Stimulated activated CD4-positive, alpha-beta T cell treated with anti-CD3 and anti-CD28 coated beads, Interleukin-12 subunit alpha, Interleukin-12 subunit beta, amount 100 ng/mL, for 48 hours (primary cell): ENCODE data around the gene MEI1.
A peak's percentile ranks its signal among the peaks of the same experiment; 100 is the strongest.

Experiments
- DNase-seq, 3 donors: peaks; one replicate each; pipeline ENCODE4 v3.0.0-alpha.2; 2020; ENCODE audit warnings: low read depth in 2 of 3, low spot score in 1 of 3

MEI1 gene

DNA sequence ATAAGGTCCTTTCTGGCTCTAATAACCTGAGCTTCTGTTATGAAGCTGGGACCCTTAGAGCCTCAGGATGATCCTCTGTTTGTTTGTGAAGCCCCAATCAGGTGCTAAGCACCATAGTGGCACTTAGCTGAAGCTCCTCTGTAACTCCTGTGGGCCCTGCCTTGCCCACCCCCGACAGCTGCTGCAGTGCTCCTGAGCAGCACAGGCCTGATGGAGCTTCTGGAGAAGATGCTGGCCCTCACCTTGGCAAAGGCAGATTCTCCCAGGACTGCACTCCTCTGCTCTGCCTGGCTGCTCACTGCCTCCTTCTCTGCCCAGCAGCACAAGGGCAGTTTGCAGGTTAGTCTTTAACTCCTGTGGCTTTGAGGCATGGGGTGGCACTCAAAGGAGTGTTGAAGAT is 82.2 kb downstream of the MEI1 start:
- DNase-seq: no peak

DNA sequence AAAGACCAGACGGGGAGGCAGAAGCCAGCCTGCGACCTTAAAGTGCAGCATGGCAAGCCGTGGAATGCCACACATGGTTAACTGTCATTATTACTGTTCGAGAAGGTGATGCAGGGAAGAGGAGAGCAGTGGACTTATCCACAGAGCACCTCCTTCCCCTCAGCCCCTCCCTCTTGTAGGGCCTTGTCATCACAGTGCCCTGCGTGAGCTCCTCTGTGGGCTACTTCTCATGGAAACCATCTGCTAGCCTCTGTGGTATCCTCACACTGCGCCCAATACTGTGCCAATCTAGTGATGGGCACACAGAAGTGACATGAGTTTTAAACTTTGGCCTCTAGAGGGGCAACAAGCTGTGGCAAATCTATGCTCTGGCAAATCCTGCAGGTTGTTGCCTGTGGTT is 83.0 kb downstream of the MEI1 start:
- no peak for DNase-seq

DNA sequence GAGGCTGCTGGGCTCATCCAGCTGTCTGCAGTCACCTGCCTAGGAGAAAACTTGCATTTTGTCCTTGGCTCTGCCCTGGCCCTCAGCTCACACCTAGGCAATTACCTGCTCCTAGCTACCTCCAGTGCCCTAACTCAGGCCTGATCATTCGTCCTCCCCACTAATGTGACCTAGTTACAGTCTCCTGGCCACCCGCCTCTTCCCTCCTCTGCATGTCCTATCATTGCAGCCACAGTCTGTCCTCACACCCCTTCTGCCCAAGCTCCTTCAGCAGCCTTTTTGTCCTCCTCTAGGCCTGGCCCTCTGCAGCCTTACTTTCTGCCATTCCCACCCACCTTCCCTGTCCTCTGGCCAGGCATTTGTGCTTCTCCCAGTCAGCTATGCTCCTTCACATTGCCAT is 83.4 kb downstream of the MEI1 start:
- no peak for DNase-seq

DNA sequence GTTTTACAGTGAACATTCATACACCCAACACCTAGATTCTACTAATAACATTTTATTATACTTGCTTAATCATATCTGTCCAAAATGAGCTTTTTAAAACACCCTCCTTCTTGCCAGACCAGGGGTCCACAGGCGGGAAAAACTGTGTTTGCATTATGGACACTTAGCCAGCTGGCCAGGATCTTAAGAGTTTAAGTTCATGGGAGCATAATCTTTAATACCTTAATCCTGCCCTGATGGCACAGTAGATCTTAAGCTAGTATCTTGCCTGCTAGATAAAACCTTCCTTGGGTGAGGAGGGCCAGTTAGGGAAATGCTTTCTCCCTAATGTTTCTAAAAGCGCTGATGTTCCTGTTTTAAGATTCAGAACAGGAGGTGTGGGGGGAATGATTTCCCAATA is 88.0 kb downstream of the MEI1 start:
- DNase-seq: no peak

DNA sequence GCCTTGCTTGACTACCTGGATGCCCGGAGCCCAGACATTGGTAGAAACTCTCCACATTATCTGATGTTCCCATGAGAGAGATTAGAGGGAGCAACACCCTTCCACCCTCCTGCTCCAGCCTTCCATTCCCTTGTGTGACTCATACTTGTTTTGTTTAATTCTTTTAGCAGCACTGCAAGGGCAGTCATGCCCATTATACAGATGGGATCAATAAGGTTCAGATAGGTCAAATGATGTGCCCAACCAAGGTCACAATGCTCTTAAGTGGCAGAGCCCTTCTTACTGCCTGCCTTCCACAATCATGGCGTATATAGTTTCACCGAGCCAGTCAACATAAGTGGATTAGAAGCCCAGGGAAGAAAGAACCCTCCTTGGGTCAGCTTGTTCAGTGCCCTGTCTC is 94.6 kb downstream of the MEI1 start:
- no peak for DNase-seq

DNA sequence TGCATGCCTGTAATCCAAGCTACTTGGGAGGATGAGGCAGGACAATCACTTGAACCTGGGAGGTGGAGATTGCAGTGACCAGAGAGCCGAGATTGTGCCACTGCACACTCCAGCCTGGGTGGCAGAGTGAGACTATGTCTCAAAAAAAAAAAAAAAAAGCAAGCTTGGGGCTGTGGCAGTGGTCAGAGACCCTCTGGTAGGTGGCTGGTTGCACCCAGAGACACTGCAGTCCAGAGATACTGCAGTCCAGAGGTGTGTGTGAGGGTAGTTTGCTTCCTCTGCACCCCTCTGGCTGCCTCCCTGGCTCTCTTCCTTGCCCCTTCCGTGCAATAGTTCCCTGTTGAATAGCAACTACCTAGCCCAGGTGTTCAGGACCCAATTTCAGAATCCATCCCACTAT is 99.4 kb downstream of the MEI1 start:
- no peak for DNase-seq

DNA sequence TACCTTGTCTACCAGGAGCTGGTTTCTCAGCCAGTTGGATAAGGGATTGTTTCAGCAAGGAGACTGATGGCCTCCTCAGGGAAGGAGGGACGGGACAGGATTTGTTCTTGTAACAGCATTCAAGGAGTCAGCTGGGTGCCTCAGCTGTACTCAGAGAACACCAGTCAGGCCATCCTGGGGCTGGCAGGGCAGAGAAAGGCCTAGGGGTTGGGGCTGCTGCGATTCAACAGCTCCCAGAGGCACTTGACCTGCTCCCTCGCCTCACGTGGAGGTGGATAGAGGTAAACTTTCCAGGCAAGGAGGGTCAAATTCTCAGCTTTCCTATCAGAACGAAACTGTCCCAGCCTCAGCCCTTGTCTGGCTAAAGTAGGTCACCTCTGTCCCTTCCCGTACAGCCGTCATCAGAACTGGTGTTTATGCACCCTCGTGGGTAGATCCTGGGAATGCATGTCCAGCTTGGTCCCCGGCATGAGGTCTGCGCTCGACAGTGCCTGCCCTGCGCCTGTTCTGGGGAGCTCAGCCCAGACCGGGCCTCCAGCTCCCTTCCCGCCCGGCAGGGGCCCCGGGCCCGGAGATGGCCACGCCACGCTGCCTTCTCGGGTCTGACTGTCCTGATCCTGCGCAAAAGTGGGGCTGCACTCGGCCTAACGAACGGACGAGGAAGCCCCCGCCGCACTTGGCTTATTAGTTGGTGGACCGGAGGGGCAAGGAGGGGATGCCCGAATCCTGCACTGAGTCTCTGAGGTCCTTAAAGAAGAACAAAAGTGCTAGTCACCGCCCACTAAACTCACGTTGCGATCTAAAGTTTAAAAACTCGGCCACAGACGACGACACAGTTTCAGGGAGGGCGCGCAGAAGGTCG is 100.4 kb downstream of the MEI1 start:
- peak in 1 of 3 donors; percentile 26 for DNase-seq

- DNase-seq: peak; percentile 81 to 92 (median 82)
These were observed 101.2 kb downstream of the MEI1 start, which contains the start of gene CCDC134 for GRCh38 chr22:41800348-41801146. Gene CCDC134 (plus strand): TSS chr22:41800679. CDS start chr22:41808891, 8,212 bp downstream.

- no peak for DNase-seq
These were observed 102.0 kb downstream of the MEI1 start for GRCh38 chr22:41801147-41801819.

GRCh38 chr22:41801886-41802285 is 102.6 kb downstream of the MEI1 start:
- no peak for DNase-seq

GRCh38 chr22:41805639-41806038 is 106.3 kb downstream of the MEI1 start:
- DNase-seq: no peak

DNA sequence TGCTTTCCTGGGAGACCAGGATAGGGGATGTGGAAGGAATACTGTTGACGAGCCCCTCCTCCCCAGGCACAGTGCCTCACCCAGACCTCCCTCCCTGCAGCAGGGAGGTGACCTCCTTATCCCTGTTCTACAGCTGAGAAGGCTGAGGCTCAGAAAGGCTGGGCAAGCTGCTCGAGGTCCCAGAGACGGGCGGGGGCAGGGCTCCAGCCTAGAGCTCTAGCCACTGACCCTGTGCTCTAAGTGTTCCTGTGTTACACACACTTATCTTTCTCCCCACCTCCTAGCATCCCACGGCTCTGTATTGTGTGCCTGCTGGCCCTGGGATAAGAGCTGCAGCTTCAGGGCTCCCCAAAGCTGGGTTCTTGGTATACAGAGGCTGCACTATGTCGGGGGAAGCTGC is 109.1 kb downstream of the MEI1 start:
- DNase-seq: no peak

- DNase-seq: no peak
These were observed 110.7 kb downstream of the MEI1 start for GRCh38 chr22:41810022-41810421.

DNA sequence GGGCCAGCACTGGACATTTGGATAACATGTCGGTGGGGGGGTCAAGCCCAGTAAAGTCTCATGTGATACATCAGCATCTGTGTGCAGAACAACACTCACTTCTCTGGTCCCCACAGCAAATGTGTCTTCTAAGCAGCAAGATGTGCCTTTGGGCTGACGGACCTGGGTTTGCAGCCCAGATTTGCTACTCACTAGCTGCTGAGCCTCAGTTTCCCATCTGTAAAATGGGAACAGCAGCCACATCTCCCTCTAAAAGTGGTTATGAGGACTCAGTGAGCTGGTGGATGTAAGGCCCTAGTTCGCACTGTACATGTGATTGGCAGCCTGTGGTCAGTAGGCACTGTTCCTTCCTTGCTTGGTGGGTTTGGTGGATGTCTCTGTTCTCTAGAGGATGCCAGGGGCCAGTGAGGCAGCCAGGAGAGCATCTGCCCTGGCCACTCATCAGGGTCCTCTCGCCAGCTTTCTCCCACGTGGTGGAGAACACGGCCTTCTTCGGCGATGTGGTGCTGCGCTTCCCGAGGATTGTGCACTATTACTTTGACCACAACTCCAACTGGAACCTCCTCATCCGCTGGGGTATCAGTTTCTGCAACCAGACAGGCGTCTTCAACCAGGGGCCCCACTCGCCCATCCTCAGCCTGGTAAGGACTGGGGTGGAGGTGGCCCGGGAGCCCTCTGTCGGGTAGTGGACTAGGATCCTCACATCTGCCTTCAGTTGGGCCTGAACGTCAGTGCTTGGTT is 113.7 kb downstream of the MEI1 start:
- DNase-seq: no peak

GRCh38 chr22:41813726-41814410 is 114.6 kb downstream of the MEI1 start:
- DNase-seq: no peak

- no peak for DNase-seq
These were observed 116.4 kb downstream of the MEI1 start for GRCh38 chr22:41815716-41816115.

- no peak for DNase-seq
These were observed 116.9 kb downstream of the MEI1 start for GRCh38 chr22:41816241-41816640.

DNA sequence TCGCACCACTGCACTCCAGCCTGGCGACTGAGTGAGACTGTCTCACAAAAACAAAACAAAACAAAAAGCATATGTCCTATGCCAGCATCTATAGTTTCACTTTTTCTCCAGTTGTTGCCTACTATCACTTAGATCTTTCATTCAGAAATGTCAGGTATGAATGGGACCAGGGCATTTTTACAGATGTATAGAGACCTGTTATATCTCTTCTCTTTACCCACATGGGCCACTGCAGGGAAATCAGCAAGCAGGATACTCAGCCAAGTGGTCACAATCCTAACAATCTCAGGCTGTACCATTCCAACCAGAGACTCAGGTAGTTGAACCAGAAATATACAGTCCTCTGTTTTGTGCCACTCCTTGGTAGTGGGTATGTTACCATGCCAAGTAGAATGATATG is 117.6 kb downstream of the MEI1 start:
- no peak for DNase-seq

DNA sequence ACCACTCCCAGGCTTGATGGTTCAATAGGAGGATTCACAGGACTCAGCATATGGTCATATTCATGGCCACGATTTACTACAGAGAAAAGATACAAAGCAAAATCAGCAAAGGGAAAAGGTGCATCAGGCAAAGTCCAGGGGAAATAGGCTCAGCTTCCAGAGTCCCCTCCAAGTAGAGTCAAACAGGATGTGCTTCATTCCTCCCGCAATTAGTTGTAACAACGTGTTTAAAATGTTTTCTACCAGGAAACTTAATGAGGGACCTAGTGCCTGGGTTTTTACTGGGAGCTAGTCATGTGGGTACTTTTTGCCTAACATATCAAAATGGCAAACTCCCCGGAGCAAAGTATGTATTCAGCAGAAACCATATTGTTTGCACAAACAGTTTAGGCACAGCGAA is 118.7 kb downstream of the MEI1 start:
- no peak for DNase-seq

GRCh38 chr22:41818596-41818995 is 119.3 kb downstream of the MEI1 start:
- DNase-seq: no peak
